Measurements from ENCODE around the gene PNLDC1. TPM values are rescaled to one million over a fixed set of nuclear protein-coding genes. Genes with fewer than 3 reads are reported as not detected.

The PNLDC1 gene
- total and polyA plus RNA-seq, 2 experiments from 2014 or later: not detected

DNA sequence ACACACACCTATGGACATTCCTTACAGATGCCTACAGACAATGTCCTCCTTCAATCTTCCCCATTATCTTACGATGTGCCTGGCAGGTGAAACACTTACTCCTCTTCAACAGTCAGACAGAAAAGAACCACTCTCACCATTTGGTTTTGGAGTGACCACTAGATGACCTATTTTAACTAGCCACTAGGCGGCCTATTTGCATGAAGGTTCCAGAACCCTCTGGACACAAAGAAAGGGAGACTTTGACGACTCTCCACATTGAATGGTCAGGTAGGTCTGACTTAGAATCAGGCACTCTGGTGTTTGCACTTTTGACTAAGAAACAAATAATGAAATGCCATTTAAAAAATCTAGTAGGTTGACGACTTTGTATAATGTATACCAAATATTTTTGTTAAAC lies 42.0 kb downstream of the PNLDC1 start:
- Mint-ChIP-seq H3K9me3 (no peaks in the 10 kb centered on the region), H3K36me3 (ENCODE audit: low read depth) (no peaks in the 10 kb centered on the region), H3K4me3 (no peak overlapping the region), H3K27ac (no peak overlapping the region; the same call in 1 of the 2 replicates), H3K4me1 (peaks cover 21% of the 10 kb centered on the region), H3K27me3 (ENCODE audit: insufficient read depth, low read depth, poor library complexity) (peaks cover 10% of the 10 kb centered on the region)
- H3K4me2 ChIP-seq: no peak overlapping the region
- H4K20me1 ChIP-seq (replicated peaks; ENCODE audit: insufficient read depth): no peaks in the 10 kb centered on the region
- H3K27ac ChIP-seq (ENCODE audit: low read depth): no peak overlapping the region
- peaks cover 7% of the 10 kb centered on the region for H3K4me1 ChIP-seq (ENCODE audit: insufficient read depth)
- ATAC-seq (peak; percentile 51), DNase-seq (ENCODE audit: low spot score) (peak; percentile 77)
- no peaks in the 10 kb centered on the region for H3K9me2 ChIP-seq (ENCODE audit: insufficient read depth)
- H3K79me2 ChIP-seq (replicated peaks; ENCODE audit: insufficient read depth): no peaks in the 10 kb centered on the region
- H3K4me3 ChIP-seq: no peak overlapping the region
- no peaks in the 10 kb centered on the region for H3F3A ChIP-seq (replicated peaks; ENCODE audit: low read depth)
- TF ChIP-seq ZNF114 (CRISPR knock-in tag; IDR thresholded peaks at IDR 0.05) (no peak), NANOG (IDR thresholded peaks at IDR 0.05; ENCODE audit: borderline replicate concordance) (no peak)
- TF ChIP-seq, protein P1, sequence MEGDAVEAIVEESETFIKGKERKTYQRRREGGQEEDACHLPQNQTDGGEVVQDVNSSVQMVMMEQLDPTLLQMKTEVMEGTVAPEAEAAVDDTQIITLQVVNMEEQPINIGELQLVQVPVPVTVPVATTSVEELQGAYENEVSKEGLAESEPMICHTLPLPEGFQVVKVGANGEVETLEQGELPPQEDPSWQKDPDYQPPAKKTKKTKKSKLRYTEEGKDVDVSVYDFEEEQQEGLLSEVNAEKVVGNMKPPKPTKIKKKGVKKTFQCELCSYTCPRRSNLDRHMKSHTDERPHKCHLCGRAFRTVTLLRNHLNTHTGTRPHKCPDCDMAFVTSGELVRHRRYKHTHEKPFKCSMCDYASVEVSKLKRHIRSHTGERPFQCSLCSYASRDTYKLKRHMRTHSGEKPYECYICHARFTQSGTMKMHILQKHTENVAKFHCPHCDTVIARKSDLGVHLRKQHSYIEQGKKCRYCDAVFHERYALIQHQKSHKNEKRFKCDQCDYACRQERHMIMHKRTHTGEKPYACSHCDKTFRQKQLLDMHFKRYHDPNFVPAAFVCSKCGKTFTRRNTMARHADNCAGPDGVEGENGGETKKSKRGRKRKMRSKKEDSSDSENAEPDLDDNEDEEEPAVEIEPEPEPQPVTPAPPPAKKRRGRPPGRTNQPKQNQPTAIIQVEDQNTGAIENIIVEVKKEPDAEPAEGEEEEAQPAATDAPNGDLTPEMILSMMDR (conservative IDR thresholded peaks at IDR 0.05; ENCODE audit: low read depth in 2 of 2): peak; percentile 50 to 62
- H3K36me3 ChIP-seq (ENCODE audit: insufficient read depth): peaks cover under 1% of the 10 kb centered on the region; the same call in 1 of the 2 replicates
- H2AFZ ChIP-seq: no peak overlapping the region
- no peaks in the 10 kb centered on the region for H3K27me3 ChIP-seq (ENCODE audit: insufficient read depth)

DNA sequence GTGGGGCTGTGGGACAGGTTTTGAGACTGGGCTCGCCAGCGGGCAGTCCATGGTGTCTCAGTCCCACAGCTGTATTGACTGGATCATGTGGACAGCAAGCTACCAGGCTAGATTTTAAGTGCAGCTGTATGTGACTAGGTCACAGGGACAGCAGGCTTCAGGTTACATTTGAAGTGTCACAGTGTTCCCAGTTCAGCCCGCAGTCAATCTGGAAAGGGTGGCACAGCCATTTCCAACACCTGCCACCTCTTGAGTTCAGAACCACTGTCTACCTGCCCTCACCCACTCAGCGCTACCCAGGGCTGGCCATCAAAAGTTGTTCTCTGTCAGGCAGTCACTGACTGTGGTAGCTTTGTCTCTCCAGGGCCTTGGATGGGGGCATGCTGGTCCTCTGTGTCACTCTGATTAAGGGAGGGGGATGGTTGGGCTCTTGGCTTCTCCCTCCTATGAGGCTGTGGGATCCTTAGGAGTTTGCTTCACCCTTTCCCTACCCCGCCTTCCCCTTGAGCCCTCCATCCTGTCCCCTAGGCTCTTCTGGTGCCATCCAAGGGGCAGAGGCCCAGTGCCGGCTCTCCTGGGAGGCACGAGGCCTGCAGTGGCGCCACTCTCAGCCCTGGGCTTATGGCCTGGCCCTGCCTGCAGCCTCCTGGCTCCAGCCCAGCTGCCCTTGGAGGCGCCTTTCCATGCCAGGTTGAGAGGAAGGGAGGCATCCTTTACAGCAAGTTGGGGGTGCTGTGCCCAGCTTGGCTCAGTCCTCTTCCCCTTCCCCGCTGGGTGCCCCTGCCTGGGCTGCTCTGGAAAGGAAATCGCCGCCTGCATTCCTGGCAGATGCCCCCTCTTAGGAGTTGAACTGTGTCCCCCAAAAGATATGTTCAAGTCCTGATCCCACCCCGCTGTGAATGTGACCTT lies 44.9 kb downstream of the PNLDC1 start:
- no peak for DNase-seq (ENCODE audit: low spot score)
- Mint-ChIP-seq H3K27ac (no peak overlapping the region), H3K9me3 (peaks cover 28% of the 10 kb centered on the region), H3K4me3 (no peak overlapping the region), H3K4me1 (peaks cover 6% of the 10 kb centered on the region), H3K36me3 (ENCODE audit: low read depth) (peaks cover 10% of the 10 kb centered on the region), H3K27me3 (ENCODE audit: insufficient read depth, low read depth, poor library complexity) (peaks cover 12% of the 10 kb centered on the region)
- Histone ChIP-seq H3K79me2 (replicated peaks; ENCODE audit: insufficient read depth) (no peaks in the 10 kb centered on the region), H3K27ac (ENCODE audit: low read depth) (no peak overlapping the region), H3K9me2 (ENCODE audit: insufficient read depth) (no peaks in the 10 kb centered on the region), H3K4me3 (no peak overlapping the region), H4K20me1 (replicated peaks; ENCODE audit: insufficient read depth) (no peaks in the 10 kb centered on the region), H3K36me3 (ENCODE audit: insufficient read depth) (peaks cover 3% of the 10 kb centered on the region; the same call in 1 of the 2 replicates), H3K4me2 (no peak overlapping the region), H3K27me3 (ENCODE audit: insufficient read depth) (no peaks in the 10 kb centered on the region), H2AFZ (no peak overlapping the region), H3F3A (replicated peaks; ENCODE audit: low read depth) (no peaks in the 10 kb centered on the region), H3K4me1 (ENCODE audit: insufficient read depth) (no peaks in the 10 kb centered on the region)
- ATAC-seq: no peak
- TF ChIP-seq EZH2 (IDR thresholded peaks at IDR 0.05; ENCODE audit: low read depth, unreplicated experiment) (no peak), EZH2phosphoT487 (IDR thresholded peaks at IDR 0.05; ENCODE audit: unreplicated experiment) (no peak), CREB1 (CRISPR knock-in tag; IDR thresholded peaks at IDR 0.05; ENCODE audit: low read depth) (no peak), NANOG (IDR thresholded peaks at IDR 0.05; ENCODE audit: borderline replicate concordance) (no peak)
- TF ChIP-seq, protein P2, sequence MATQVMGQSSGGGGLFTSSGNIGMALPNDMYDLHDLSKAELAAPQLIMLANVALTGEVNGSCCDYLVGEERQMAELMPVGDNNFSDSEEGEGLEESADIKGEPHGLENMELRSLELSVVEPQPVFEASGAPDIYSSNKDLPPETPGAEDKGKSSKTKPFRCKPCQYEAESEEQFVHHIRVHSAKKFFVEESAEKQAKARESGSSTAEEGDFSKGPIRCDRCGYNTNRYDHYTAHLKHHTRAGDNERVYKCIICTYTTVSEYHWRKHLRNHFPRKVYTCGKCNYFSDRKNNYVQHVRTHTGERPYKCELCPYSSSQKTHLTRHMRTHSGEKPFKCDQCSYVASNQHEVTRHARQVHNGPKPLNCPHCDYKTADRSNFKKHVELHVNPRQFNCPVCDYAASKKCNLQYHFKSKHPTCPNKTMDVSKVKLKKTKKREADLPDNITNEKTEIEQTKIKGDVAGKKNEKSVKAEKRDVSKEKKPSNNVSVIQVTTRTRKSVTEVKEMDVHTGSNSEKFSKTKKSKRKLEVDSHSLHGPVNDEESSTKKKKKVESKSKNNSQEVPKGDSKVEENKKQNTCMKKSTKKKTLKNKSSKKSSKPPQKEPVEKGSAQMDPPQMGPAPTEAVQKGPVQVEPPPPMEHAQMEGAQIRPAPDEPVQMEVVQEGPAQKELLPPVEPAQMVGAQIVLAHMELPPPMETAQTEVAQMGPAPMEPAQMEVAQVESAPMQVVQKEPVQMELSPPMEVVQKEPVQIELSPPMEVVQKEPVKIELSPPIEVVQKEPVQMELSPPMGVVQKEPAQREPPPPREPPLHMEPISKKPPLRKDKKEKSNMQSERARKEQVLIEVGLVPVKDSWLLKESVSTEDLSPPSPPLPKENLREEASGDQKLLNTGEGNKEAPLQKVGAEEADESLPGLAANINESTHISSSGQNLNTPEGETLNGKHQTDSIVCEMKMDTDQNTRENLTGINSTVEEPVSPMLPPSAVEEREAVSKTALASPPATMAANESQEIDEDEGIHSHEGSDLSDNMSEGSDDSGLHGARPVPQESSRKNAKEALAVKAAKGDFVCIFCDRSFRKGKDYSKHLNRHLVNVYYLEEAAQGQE (IDR thresholded peaks at IDR 0.05; ENCODE audit: unreplicated experiment): no peak
- TF ChIP-seq, protein P3, sequence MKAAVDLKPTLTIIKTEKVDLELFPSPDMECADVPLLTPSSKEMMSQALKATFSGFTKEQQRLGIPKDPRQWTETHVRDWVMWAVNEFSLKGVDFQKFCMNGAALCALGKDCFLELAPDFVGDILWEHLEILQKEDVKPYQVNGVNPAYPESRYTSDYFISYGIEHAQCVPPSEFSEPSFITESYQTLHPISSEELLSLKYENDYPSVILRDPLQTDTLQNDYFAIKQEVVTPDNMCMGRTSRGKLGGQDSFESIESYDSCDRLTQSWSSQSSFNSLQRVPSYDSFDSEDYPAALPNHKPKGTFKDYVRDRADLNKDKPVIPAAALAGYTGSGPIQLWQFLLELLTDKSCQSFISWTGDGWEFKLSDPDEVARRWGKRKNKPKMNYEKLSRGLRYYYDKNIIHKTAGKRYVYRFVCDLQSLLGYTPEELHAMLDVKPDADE (IDR thresholded peaks at IDR 0.05): no peak

Measured in GM23338 (cell line).